MM.1S (cell line): ENCODE data around the gene CD6.

Experiments used
- EZH2 ChIP-seq: fragments of 300-600 bp; sonication (generic); optimal IDR thresholded peaks from 2 replicates; pipeline ENCODE3; 2017; ENCODE audit warnings: low read depth, mild to moderate bottlenecking, antibody characterized with exemption, low read length, mixed read lengths
- EZH2phosphoT487 ChIP-seq: fragments of 300-600 bp; sonication (generic); IDR thresholded peaks from 2 replicates; pipeline ENCODE4 v1.6.1; 2018; ENCODE audit warnings: antibody characterized with exemption, low read length
- TF ChIP-seq, protein P1 (sequence below): fragments of 300-600 bp; sonication (generic); IDR thresholded peaks from 2 replicates; pipeline ENCODE4 v1.5.1; 2016; ENCODE audit warnings: antibody characterized with exemption, low read length, mixed read lengths

DNA sequence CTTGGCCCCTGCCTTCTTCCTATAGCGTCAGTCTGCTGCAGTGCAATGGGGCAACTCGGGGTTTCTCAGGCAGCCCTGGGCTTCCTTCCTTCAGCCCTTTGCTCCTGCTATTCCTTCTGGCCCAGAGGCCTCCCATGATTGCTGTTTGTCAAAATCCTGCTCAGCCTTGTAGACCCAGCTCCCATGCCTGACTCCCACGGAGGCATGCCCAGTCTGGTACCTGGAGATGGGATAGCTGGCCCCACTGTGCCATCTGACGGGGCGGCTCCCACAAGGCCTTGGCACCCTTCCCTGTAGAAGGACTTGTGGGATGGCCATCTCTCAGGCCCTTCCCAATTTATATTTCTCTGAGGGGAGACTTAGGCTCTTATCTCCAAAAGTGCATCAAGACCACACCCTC is 590 bp upstream of the CD6 start:
- TF ChIP-seq, protein P1, sequence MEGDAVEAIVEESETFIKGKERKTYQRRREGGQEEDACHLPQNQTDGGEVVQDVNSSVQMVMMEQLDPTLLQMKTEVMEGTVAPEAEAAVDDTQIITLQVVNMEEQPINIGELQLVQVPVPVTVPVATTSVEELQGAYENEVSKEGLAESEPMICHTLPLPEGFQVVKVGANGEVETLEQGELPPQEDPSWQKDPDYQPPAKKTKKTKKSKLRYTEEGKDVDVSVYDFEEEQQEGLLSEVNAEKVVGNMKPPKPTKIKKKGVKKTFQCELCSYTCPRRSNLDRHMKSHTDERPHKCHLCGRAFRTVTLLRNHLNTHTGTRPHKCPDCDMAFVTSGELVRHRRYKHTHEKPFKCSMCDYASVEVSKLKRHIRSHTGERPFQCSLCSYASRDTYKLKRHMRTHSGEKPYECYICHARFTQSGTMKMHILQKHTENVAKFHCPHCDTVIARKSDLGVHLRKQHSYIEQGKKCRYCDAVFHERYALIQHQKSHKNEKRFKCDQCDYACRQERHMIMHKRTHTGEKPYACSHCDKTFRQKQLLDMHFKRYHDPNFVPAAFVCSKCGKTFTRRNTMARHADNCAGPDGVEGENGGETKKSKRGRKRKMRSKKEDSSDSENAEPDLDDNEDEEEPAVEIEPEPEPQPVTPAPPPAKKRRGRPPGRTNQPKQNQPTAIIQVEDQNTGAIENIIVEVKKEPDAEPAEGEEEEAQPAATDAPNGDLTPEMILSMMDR = no peak
- no peak for TF ChIP-seq EZH2
- TF ChIP-seq EZH2phosphoT487 = no peak
